ENCODE data around the gene DHX36.

DHX36 gene, protein sequence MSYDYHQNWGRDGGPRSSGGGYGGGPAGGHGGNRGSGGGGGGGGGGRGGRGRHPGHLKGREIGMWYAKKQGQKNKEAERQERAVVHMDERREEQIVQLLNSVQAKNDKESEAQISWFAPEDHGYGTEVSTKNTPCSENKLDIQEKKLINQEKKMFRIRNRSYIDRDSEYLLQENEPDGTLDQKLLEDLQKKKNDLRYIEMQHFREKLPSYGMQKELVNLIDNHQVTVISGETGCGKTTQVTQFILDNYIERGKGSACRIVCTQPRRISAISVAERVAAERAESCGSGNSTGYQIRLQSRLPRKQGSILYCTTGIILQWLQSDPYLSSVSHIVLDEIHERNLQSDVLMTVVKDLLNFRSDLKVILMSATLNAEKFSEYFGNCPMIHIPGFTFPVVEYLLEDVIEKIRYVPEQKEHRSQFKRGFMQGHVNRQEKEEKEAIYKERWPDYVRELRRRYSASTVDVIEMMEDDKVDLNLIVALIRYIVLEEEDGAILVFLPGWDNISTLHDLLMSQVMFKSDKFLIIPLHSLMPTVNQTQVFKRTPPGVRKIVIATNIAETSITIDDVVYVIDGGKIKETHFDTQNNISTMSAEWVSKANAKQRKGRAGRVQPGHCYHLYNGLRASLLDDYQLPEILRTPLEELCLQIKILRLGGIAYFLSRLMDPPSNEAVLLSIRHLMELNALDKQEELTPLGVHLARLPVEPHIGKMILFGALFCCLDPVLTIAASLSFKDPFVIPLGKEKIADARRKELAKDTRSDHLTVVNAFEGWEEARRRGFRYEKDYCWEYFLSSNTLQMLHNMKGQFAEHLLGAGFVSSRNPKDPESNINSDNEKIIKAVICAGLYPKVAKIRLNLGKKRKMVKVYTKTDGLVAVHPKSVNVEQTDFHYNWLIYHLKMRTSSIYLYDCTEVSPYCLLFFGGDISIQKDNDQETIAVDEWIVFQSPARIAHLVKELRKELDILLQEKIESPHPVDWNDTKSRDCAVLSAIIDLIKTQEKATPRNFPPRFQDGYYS

GRCh38 chr3:154323891-154324738, at the start of gene DHX36:
TSS of gene DHX36 (minus strand) at chr3:154324487. CDS start at chr3:154324416, 71 bp downstream.
- DNase-seq: peak; percentile 78 to 80

DNA sequence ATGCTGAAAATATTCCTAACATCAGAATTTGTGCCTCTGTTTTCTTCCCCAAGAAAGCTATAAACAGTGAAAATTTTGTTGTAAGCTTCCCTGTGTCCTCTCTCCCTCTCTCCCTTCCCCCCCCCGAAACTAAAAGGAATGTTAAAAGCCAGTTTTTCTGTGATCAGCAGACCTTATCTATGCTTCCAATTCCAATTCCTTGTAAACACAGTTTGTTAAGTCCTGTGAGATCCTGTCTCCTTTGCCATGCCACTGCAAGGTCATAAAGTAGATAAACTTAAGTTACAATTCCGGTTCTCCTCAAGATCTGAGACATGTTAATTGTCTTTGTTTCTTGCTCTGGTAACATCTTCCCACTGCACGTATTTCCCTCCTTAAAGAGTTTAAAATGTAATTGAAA, 42.9 kb upstream of the DHX36 start:
- no peak for DNase-seq

DNA sequence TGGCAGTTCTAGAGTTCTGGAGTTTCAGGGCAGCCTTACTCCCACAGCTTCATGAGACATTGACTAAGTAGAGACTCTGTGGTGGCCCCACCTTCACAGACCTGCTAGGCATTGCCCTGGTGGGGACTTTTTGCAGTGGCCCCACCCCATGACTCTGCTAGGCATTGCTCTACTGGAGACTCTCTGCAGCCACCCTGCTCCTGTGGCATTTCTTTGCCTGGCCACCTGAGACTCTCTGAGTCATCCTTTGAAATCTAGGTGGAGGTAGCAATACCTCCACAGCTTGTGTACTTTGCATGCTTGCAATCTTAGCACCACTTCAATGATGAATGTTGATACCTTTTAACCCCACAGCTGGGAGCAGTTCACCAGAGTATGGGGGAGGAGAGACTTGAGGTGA, 40.6 kb upstream of the DHX36 start:
- DNase-seq: no peak

DNA sequence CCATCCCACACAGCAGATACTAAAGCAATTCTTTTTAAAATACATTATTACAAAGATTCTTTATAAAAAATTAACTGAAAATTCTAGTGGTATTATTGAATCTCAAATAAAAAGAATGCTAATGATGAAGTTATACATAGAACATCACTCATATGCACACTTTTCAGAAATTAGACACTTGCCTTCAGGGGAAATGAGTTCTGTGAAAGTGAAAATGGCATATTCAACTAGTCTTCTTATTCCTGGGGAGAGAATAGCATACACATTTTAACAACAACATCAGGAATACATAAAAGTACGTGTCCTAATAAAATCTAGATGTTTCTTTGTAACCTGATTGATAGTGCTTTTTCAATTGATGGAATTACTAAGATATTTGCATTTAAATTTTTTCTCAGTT, 36.8 kb upstream of the DHX36 start:
- DNase-seq: no peak

DNA sequence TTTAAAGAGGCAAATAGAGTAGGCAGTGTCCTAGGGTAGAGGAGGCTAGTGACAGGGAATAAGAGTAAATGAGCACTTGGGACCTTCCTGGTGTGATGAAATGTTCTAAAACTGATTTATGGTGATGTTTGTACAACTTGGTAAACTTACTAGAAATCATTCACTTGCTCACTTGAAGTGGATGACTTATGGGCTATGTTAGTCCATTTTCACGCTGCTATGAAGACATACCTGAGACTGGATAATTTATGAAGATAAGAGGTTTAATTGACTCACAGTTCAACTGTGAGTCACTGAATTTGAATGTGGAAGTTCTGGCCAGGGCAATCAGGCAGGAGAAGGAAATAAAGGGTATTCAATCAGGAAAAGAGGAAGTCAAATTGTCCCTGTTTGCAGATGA, 31.7 kb upstream of the DHX36 start:
- no peak for DNase-seq

DNA sequence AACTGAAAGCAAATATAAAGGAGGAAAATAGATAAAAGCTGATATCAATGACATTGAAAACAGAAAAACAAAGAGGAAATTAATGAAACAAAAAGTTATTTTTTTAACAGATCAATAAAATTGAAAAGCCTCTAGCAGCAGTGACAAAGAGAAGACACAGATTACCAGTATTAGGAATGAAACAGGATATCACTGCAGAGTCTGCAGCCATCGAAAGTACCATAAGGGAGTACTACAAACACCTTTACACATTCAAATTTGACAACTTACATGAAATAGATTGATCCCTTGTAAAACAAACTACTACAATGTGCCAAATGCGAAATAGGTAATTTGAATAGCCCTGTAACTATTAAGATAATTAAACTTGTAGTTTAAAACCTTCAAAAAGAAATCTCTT, 24.9 kb upstream of the DHX36 start:
- DNase-seq: no peak

DNA sequence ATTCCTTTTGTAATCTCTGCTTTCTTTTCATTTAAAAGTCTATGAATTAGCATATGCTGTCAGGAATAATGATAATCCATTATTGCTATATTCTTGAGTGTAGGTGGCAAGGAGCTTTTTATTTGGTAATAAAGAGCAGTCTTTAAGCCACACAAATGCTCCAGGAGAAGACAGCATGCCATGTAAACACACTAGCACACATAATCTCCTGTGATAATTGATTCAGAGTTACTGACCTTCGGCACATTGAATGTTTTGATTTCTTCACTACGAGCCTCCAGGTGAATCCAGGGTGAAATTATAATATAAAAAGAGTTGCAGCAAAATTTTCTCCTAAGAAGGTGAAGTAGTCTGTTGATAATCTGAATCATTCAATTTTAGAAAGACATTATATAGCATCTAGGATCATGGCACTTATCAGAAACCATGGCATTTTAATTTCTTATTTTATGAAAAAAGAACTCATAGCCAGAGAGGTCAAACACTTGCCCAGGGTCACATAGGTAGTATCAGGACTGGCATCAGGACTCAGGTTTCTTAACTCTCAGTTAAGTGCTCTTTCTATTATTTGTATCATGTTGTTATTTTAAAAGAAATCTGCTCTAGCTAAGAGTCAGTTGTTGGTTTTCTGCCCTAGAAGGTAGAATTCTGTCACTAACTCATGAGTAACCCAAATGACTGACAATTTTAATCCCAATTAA, 21.3 kb upstream of the DHX36 start:
- no peak for DNase-seq

- no peak for DNase-seq
Observed at GRCh38 chr3:154338570-154338969, 14.3 kb upstream of the DHX36 start.

DNA sequence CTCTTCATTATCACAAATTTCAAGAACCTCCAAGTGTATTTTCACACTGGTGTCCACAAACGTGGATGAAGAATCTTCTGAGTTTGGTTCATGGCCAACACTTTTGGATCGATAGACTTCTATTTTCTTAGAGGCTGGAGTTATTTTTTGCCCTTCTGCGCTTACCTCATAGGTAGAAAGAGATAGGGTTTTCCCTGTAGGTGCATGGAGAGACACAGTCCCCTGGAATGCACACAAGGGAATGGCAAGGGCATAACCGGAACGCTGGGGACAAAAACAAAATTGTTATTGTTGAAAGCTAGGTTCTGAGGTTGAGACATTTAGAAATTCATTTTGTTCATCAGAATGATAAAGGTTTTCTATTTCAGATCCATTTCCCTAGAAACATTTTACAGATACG, 13.7 kb upstream of the DHX36 start:
- no peak for DNase-seq

DNA sequence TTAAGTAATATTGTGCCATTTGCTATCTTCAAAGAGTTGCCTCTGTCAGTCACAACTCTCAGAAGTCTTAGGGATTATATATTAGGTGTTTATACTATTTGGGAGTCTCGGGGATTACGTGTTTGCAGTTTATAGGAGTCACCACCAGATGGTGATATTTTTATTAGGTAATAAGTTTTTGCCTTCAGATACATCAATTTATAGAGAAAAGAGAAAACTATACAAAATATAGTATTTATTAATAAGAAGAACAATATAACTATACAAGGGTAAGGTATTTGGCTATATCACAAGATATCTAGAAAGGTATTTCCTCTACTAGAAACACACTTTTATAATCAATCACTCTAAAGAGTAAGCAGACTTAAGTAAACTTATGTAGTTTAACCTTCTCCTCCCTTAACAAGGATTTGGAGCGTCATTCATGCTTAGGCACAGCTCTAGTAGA, 10.7 kb upstream of the DHX36 start:
- DNase-seq: no peak

DNA sequence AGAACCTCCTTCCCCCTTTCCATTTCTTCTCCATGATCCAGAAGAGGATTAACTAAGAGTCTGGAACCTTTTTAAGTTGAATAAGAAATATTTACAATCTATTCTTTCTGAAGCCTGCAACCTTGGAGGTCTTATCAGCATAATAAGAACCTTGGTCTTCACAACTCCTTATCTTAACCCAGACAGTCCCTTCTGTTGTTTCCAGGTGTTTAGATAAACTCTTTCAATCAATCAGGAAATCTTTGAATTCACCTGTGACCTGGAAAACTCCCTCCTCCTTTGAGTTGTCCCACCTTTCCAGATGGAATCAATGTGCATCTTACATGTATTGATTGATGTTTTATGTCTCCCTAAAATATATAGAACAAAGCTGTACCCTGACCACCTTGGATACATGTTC, 3.6 kb upstream of the DHX36 start:
- no peak for DNase-seq

DNA sequence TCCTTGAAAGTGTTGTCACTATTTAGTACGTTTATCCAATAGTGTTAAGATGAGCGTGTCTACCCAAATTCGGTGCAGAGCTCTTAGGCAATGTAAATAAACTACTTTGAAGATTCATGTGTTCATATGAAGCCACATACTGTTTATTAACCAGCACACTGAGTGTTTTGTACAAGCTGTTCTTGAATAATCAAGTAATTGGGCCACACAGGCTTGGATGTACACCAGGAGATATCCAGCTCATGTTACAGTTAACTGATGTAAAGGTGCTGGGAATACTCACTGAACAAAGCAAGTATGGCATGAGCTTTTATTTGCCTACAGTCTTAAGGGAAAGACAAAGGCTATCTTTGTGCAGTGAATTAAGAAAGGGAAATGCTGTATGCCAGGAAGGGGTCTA, 632 bp upstream of the DHX36 start:
- DNase-seq: no peak

GRCh38 chr3:154316974-154317767, 7.1 kb downstream of the DHX36 start:
- no peak for DNase-seq

- no peak for DNase-seq
Observed at GRCh38 chr3:154314152-154314551, 10.1 kb downstream of the DHX36 start.

DNA sequence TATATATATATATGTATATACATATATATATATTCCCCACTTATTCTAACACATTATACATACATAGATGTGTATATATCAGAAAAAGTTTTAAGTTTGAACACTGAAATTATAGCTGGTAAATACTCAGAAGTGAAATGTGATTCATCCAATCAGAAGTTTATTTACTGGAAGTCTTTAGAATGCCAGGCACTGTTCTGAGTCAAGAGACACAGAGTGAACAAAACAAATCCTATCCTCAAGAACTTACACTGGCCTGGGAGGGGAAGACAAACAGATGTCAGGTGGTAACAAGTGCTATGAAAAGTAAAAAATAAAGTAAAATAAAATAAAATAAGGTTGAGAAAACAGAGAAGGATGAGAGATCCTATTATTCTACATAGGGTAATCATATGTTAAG, 13.4 kb downstream of the DHX36 start:
- no peak for DNase-seq

- DNase-seq: no peak
Observed at GRCh38 chr3:154307363-154307762, 16.9 kb downstream of the DHX36 start.

DNA sequence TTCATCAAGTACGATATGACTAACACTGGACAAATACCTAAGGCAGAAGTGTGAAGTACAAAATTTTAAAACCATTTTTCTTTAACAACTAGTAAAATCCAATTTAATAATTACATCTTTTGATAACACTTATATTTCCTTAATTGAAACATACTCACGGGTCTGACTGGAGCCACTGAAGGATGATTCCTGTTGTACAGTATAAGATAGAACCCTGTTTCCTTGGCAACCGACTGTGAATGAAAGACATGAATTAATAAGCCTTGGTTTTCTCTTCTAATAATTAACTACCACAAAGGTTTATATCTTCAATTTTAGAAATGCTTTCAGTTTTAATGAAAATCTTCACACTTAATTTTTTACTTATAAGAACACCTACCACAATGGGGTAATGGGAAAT, 19.4 kb downstream of the DHX36 start:
- DNase-seq: no peak

- DNase-seq: no peak
Observed at GRCh38 chr3:154304116-154304786, 20.0 kb downstream of the DHX36 start.

DNA sequence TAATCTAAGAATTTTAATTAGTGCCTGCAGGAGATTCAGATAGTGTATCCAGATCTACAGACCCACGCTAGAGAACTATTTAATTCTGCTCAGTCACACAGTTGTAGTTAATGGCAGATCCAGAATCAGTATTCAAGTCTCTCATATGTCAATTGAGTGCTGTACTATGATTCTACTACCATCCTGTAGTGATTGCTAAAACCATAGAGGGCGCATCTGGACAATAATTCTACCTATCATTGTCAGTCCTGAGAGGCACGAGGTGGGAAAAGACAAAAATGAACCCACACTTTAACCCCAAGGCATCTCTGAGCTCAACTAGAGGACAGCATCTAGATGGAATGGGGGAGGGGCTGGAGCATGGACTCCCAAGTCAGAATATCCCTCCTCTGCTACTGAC, 22.7 kb downstream of the DHX36 start:
- no peak for DNase-seq

- DNase-seq: no peak
Observed at GRCh38 chr3:154294016-154294415, 30.3 kb downstream of the DHX36 start.

DNA sequence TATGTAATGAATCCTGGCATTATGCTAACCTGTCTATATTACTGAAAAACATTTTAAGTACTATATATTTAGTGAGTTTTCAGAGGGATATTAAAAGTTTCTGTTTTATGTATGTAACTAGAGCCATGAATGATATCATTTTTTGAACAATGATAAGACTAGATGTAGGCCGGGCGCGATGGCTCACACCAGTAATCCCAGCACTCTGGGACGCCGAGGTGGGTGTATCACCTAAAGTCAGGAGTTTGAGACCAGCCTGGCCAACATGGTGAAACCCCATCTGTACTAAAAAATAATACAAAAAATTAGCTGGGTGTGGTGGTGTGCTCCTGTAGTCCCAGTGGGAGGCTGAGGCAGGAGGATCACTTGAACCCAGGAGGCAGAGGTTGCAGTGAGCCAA, 34.1 kb downstream of the DHX36 start:
- no peak for DNase-seq
